GM18520 (cell line): Measurements from ENCODE around the gene CFAP100.
A peak's percentile ranks its signal among the peaks of the same experiment; 100 is the strongest.

Experiments
- ATAC-seq: cut with Tn5 transposase; IDR thresholded peaks from one replicate; pipeline ENCODE4 v1.9.1; 2021; ENCODE audit not compliant: unreplicated experiment

CFAP100 gene

DNA sequence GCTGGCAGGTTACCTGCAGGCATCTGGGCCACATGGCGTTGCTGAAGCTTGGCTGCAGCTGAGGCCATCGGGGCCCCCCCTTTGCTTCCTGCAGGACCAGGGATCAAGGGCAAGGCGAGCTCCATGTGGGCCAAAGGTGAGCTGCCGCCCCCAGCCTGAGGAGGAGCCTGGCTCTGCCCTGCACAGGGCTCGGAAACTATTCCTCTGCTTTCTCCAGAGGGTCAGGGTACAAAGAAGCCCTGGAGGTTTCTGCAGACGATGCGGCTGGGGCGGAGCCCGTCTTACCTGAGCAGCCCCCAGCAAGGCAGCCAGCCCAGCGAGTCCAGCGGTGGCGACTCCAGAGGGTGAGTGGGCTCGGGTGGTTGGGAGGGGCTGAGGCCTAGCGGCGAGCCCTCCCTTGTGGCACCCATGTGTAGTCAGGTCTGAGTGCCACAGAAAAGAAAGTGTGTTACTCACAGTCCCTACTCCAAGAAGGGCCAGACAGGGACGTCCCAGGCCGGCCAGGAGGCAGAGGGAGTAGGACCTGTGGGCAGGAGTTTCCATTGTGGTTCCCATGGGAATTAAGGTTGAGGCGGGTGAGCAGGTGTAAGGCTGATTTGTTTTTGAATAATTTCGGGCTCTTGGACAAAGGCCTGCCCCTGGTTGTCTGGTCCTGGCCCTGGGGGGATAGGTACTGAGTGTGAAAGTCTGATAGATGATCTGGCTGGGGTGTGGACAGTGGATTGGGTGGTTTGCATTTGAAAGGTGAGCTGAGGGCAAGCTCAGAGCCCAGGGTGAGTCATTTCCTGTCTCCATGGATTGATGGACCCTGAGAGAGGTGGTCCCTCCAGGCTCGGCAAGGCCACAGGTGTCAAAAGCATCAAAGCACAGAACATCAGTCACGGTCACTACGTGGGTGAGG lies 25.4 kb downstream of the CFAP100 start:
- ATAC-seq = no peak

DNA sequence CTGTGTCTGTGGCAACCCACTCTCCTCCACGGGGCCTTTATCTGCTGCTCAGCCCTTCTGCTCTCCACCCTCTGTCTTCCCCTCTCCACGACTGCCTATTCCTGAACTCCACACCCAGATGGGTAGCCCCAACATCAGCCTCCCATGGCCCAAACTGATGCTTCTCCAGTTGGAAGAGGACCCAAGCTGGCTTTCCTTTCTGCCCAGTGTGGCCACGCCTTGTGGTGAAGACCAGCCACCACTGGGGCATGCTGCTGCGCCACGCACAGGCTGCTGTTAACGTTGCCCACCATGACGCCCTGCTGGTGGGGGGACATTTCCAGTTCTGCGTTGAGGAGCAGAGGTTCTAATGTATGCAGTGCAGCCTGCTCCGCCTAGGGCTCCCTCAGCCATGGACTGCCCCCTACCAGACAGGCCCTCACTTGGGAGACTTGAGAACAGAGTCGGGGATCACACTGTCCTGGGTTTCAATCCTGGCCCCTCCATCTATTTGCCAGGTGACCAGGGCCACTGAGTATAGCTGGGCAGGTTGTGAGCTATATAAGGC lies 26.9 kb downstream of the CFAP100 start:
- ATAC-seq = no peak

DNA sequence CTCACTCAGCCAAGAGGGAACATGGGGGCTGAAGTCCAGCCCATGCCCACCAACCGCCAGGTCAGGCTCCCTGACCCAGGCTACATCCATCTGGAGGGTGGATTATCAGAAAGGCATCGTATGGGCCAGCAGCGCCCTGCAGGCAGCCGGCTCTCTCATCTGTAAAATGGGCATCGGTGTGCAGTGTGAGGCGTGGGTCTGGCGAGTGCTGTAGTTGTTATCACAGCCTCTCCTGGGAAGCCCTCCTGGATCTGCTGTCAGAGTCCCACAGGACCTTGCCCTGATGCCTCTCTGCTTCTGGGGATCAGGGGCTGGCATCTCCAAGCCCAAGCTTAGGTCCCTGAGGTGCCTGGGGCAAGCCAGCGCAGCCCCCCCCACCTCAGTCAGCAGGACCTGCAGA lies 27.4 kb downstream of the CFAP100 start:
- no peak for ATAC-seq

DNA sequence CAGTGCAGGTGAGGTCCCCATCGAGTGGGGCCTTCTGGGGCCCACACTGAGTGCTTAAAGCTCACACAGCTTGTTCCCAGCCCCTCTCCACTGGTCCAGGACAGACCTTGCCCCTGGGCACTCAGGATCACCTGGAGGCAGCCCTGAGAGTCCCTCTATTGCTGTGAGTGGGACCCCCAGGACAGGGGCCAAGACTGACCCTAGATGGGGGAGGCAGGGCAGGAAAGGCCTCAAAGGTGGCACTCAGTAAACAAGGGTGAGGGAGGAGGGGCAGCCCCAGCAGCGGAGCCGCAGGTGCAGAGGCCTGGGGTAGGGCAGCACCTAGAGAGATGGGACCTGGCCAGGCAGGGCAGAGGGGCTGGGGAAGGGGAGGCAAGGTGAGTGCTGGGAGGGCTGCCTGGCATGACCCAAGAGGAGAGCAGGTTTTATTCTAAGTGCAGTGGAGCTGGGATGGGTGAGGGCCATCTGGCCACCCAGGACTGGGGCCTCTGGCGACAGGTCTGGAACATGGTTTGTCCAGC lies 27.9 kb downstream of the CFAP100 start:
- ATAC-seq = no peak

DNA sequence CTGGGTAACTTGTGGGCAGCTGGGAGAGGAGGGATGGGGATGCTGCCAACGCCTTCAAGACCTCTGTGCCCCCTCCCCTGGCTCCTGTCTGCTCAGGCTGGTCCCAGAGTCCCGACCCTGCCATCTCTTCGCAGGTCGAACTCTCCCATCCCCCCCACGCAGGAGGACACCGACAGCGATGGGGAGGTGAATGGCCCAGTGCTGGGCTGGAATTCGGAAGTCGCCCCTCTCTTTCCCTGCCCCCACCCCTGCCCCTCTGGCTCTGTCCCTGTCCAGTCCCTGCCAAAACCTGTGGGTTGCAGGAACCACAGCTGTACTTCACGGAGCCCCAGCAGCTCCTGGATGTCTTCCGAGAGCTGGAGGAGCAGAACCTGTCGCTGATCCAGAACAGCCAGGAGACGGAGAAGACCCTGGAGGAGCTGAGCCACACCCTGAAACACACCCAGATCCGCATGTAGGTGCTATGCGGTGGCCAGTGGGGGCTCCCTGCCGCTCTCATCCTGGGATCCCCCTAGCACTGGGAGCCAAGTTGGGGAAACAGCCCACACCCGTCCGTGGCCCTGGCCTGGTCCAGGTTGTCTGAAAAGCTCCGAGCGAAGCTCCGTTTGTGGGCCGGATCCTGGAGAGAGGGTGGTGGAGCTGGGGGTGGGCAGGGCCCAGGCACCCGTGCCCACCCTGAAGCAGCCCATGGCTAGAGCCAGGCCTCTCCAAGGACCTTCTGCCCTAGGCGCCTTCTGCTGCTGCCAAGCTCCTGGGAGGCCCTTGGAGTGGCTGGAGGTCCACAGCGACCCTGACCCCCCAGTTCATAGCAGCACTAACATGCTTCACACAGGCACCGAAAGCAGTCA lies 28.7 kb downstream of the CFAP100 start:
- no peak for ATAC-seq

DNA sequence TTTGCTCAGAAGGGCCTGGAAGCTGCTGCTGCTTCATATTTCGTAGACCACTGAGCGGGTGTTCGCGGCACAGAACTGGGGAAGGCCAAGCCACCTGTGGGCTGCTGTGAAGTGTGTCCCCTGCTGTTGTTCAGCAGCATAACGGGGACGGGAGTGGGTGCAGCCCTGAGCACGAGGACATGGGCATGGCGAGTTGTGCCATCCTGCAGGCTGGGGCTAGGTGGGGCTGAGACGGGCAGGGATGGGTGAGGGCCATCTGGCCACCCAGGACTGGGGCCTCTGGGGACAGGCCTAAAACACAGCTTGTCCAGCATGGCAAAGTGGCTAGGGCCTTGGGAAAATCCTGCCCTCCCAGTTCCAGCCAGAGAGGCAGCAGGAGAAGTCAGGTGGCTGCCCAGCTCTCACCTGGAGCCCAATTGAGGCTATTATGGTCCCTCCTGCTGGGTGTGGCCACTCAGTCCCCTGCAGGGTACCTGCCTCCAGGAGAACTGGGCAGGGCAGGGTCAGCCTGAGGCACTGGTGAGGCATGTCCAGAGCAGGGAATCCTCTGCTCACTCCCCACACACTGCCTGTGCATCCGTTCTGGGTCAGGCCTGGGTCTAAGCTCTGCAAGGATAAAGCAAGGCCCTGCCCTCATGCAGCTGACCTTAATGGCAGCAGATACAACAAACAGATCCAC lies 29.5 kb downstream of the CFAP100 start:
- no peak for ATAC-seq

DNA sequence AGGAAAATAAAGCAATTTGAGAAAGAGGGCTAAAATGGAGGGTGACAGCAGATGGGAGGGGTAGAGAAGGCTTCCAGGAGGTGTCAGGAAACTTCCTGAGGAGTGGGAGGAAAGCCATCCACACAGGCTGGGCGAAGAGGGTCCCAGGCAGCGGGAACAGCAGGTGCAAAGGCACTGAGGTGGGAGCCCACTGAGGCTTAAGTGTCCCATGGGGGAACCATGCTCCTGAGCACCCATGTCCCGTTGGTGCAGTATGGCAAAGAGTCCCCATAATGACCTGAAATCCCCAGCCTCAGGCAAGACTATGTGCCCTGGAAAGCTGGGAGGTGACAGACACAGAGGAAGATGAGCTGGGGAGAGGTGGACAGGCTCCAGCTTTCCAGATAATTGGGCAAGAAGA lies 30.0 kb downstream of the CFAP100 start:
- no peak for ATAC-seq

DNA sequence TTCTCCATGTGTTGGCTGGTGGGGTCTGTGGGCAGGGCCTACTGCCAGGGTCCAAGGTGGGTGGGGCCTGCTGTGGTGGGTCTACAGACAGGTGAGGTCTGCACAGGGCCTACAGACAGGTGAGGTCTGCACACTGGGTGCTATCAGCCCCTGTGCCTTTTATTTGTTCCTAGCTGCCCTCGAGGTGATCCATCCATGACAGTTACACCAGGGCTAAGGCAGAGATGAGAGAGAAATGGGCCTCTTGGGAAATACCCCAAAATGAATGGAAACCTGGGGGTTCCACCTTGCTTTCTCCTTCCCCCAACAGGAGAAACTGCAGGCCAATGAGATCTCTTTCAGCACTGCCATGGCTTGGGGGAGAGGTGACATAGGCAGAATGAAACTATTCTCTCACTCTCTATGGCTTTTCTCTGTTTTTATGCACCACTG lies 36.4 kb downstream of the CFAP100 start:
- peak; percentile 51 for ATAC-seq

DNA sequence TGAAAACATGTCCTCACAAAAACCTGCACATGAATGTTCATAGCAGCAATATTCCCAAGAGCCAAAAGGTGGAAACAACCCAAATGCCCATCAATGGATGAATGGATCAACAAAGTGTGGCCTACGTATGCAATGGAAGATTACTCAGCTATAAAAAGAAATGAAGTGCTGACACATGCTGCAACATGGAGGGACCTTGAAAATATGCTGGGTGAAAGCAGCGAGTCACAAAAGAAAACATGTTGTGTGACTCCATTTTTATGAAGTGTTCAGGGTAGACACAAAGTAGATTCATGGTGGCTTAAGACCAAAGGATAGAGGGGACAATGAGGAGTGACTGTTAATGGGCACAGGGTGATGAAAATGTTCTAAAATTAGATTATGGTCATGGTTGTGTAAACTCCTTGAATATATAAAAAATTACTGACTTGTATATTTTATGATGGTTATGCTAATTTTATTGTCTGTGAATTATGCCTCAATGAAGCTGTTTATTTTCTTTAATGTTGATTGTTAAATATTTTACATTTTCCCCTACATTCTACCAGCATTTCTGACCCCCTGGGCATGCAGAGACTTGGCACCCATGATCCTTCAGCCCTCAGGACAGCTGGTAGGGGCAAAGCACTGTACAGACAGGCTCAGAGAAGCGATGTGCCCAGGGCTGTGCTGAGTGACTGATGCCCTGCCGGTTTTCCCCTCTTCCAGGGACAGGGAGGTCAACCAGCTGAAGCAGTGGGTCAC lies 37.8 kb downstream of the CFAP100 start:
- ATAC-seq = no peak

DNA sequence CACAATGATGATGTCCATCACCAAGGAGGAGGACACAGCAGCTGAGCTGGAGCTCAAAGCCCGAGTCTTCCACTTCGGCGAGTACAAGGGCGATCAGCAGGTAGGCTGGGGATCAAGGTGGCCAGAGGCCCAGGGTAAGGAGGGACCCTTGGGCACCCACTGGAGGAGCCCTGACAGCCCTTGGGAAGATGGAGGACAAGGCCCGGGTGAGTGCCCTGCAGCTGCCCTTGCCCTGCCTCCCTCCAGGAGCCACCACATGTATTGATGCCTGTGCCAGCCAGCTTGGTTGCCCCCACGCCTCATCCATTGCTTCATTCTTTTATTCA lies 38.4 kb downstream of the CFAP100 start:
- ATAC-seq = no peak

DNA sequence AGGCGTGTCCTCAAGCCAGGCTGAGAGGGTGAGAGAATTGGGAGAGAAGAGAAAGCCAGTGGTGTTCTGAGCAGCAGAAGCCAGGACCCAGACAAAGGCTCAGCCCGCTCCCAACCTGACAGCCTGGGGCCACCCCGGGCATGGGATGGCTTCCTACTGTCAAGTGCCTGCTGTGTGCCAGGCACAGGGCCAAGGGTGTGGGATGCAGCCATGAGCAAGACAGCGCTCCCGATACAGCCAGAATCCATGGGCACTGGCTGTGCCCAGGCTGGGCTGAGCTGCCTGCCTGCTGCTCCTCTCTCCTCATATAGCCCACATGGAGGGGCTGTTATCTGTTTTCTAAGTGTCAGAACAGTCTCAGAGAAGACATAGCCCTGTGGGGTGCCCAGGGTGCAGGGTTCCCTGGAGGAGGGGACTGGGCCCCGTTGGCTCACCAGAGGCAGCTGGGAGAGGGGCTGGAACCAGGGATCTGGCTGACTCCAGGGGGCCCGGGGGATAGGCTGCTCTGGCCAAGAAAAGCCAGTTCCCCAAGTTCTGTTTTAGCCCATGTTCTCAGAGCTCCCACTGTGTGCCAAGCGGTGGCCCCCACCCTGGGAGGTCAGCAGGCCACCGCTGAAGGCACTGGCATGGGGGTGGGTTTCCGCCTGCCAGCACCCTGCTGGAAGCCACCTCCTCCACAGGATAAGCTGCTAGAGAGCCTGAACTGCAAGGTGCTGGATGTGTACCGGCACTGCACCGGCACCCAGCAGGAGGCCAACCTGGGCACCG lies 39.0 kb downstream of the CFAP100 start:
- ATAC-seq = no peak

DNA sequence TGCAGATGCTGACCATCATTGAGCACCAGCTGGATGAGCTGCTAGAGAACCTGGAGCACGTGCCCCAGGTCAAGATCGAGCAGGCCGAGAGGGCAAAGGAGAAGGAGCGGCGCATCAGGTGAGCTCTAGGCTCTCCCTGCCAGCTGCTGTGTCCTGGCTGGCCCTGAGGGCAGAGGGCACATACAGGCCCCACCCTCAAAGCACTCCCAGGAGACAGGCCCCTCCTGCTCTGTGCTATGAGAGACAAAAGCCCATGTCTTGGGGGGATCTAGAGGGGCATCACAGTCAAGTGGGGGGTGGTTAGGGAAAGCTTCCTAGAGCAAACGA lies 39.5 kb downstream of the CFAP100 start:
- ATAC-seq = no peak

DNA sequence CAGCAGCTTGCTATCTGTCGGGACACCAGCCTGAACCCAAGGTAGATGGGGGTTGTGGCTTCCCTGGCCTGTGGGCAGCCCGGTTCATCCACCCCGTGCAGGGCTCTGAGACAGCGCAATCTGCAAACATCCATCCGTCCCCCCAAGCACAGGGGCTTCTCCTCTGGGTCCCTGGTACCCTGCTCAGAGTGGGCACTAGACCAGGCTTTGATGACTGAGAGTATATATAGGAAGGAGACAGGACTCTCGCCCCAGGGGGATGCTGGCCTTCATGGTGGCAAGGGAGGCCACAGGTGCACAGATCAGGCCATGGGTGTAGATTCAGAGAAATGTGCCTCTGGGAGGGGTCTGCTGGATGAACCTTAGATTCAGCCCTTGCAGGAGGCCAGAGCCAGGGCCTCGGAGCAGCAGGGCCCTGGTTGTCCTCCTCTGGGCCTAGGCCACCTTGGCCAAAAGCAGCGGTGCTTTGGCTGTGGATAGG lies 40.3 kb downstream of the CFAP100 start:
- no peak for ATAC-seq

DNA sequence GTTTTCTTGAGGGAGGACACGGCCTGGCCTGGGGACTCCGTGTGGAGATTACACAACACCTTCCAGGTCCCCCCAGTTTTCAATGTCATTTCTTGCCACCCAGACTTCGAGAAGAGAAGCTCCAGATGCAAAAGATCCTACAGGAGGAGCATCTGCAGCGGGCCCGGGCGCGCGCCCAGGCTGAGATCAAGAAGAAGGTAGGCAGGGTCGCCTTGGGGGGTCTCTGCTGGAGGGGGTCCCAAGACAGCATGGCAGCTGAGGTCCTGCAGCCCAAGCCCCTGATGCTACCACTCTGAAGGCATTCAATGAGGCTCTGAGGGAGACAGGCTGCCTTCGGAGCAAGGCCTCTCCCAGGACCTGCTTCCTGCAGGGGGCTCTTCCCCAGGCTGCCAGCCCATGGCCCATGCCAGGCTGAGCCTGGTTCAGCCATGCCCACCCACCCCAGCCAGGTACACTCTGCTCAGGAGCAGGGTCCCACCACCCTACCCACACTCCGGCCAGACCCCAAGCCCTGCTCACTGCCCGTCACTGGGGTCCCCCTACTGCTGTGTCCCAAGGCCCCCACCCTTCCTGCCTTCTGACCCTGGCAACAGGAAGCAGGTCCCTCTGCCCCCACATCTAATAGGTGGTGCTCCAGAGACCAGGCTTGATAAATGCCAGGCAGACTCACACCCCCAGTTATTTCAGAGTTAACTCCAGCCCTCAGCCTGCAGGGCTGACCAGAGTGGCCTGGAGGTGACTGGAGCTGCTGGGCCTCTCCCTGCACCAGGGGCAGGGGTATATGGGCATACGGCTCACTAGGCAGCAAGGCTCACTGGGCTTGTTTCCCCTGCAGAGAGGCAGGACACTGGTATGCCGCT lies 41.0 kb downstream of the CFAP100 start:
- no peak for ATAC-seq

DNA sequence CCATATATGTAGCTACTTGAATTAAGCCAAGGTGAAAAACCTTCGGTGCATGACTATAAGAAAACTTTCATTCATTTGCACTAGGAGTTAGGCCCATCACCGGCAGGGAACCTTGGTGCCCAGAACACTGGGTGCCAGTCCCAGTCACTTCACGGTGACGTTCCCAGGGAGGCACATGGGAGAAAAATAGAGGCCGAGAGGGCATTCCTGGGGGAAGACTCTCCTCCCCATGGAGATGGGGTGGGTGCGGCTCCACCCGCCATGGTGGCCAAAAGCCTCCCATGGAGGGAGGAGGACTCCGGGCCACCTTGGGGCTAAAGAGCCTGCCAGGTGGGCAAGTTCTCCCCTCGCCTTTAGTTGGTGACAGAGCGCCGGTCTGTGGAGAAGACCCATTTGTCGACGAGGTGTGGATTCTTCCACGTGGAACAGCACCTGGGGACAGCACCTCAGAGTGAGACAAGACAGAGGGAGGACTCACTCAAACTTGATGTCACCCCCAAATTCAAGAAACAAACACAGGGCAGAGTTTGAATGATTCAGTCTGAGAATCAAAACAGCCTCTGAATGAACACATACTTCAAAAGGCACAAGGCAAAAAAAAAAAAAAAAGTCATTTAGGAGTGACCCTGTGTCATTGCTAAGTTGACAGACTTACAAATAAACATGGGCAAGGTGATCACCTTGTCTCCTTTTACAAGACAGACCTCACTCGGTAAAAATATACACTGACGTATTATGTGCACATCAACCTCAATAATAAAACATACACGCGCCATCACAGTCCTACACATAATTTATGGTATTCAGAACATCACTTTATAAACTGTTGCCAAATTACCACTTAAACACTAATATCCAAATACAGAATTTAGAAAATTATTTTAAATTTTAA lies 42.4 kb downstream of the CFAP100 start:
- ATAC-seq = no peak

DNA sequence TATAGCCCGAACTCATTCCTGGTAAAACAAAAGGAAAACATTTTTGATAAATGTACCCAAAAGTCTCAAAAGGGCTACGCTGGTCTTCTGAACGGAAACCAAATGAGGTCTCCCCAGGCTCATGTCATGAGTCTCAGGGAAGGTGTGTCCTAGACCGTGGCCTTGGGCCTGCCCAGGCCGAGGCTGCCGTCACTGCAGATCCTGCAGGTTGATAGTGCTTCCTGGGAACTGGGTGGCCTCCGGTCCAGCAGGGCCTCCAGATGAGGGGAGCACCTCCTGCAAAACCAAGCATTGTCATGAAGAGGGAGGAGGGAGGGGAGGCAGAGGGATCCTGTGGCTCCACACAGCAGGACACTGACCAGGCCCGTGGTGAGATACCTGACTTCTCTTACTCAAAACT lies 43.5 kb downstream of the CFAP100 start:
- ATAC-seq = no peak

DNA sequence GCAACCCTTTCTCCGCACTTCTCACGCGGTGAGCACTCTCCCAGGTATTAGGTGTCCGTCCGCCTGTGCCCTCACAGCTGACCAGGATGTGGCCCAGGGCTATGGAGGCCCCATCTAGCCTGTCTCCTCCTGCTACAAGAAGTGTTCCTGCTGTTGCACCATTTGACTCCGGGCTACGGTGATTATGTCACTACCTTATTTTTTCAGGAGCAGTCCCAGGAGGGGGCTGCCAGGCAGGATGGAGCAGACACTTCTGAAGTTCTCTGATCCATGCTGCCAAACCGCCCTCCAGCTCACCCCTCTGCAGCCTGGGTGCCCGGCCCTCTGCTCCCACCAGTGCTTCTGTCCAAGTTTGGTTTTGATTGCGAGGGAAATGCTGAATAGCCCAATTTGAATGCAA lies 44.0 kb downstream of the CFAP100 start:
- ATAC-seq = no peak
